Measurements from ENCODE around the gene GPA33. TPM values are rescaled to one million over a fixed set of nuclear protein-coding genes. Genes with fewer than 3 reads are reported as not detected.

Gene GPA33
- polyA plus RNA-seq, 1 of the 3 experiments (the other 2 are of a cell fraction) = not detected

- Histone ChIP-seq H2AFZ (ENCODE audit: low read depth) (no peak overlapping the region), H4K20me1 (ENCODE audit: insufficient read depth) (no peaks in the 10 kb centered on the region), H3F3A (replicated peaks; ENCODE audit: insufficient read depth) (no peaks in the 10 kb centered on the region), H3K4me1 (ENCODE audit: control insufficient read depth in 1 of 2, insufficient read depth in 2 of 2, low read depth in 1 of 2, low read length in 1 of 2) (no peaks in the 10 kb centered on the region), H3K27me3 (ENCODE audit: insufficient read depth) (no peaks in the 10 kb centered on the region), H3K9me2 (no peaks in the 10 kb centered on the region), H3K4me3 (ENCODE audit: low read depth in 2 of 2, low read length in 1 of 2) (no peak overlapping the region), H3K9me3 (no peaks in the 10 kb centered on the region), H3K4me2 (no peak overlapping the region), H3K9ac (no peak overlapping the region), H3K79me2 (ENCODE audit: insufficient read depth) (no peaks in the 10 kb centered on the region), H3K36me3 (replicated peaks in 1 of 2; ENCODE audit: control insufficient read depth in 1 of 2, insufficient read depth in 2 of 2, low read length in 1 of 2) (no peaks in the 10 kb centered on the region), H3K27ac (ENCODE audit: low read depth in 2 of 2, low read length in 1 of 2) (no peak overlapping the region)
- no peak for DNase-seq
- ChIA-PET POLR2A (no interaction called here), CTCF (interaction anchor here (1.3 kb wide), 1 partner anchor 13 kb away, joined by 4 read pairs; no protein-coding TSS in a partner anchor)
- WGBS (ENCODE audit: low lambda C conversion rate) = 9% methylated on average over 6 of the region's 6 CpGs
- no peak for TF ChIP-seq SIN3A (IDR thresholded peaks at IDR 0.05; ENCODE audit: borderline replicate concordance, low read depth, low read length)
- no peak for TF ChIP-seq MXI1 (IDR thresholded peaks at IDR 0.05; ENCODE audit: low read depth, low read length)
- TF ChIP-seq SMC3 (IDR thresholded peaks at IDR 0.05; ENCODE audit: low read depth, low read length) = no peak
- TF ChIP-seq JUND (IDR thresholded peaks at IDR 0.05) = no peak
- TF ChIP-seq TAF1 (IDR thresholded peaks at IDR 0.05; ENCODE audit: borderline replicate concordance, low read depth, low read length) = no peak
- TF ChIP-seq POLR2AphosphoS5 (IDR thresholded peaks at IDR 0.05; ENCODE audit: low read depth, low read length) = no peak
- no peak for TF ChIP-seq NRF1 (IDR thresholded peaks at IDR 0.05; ENCODE audit: low read depth, low read length)
- TF ChIP-seq GABPA (IDR thresholded peaks at IDR 0.05; ENCODE audit: low read depth) = no peak
- no peak for TF ChIP-seq ZBTB33 (IDR thresholded peaks at IDR 0.05; ENCODE audit: borderline replicate concordance, low read depth)
Measured at GRCh38 chr1:167016100-167016750, 74.0 kb downstream of the GPA33 start.

- 3% methylated on average over 8 of the region's 8 CpGs for WGBS (ENCODE audit: low lambda C conversion rate)
- no peaks in the 10 kb centered on the region for H3K4me1 ChIP-seq (ENCODE audit: control insufficient read depth in 1 of 2, insufficient read depth in 2 of 2, low read depth in 1 of 2, low read length in 1 of 2)
- no peaks in the 10 kb centered on the region for H3F3A ChIP-seq (replicated peaks; ENCODE audit: insufficient read depth)
- H4K20me1 ChIP-seq (ENCODE audit: insufficient read depth) = no peaks in the 10 kb centered on the region
- no peaks in the 10 kb centered on the region for H3K9me2 ChIP-seq
- H2AFZ ChIP-seq (ENCODE audit: low read depth) = no peak overlapping the region
- no peak overlapping the region for H3K9ac ChIP-seq
- H3K9me3 ChIP-seq = no peaks in the 10 kb centered on the region
- CTCF ChIA-PET = no interaction called here
- no peaks in the 10 kb centered on the region for H3K27me3 ChIP-seq (ENCODE audit: insufficient read depth)
- no peak for DNase-seq
- no peak overlapping the region for H3K27ac ChIP-seq (ENCODE audit: low read depth in 2 of 2, low read length in 1 of 2)
- no peaks in the 10 kb centered on the region for H3K36me3 ChIP-seq (replicated peaks in 1 of 2; ENCODE audit: control insufficient read depth in 1 of 2, insufficient read depth in 2 of 2, low read length in 1 of 2)
- H3K4me3 ChIP-seq (ENCODE audit: low read depth in 2 of 2, low read length in 1 of 2) = no peak overlapping the region
- H3K4me2 ChIP-seq = no peak overlapping the region
- H3K79me2 ChIP-seq (ENCODE audit: insufficient read depth) = no peaks in the 10 kb centered on the region
- POLR2A ChIA-PET = no interaction called here
- no peak for TF ChIP-seq GATA2 (CRISPR knock-in tag; IDR thresholded peaks at IDR 0.05)
- no peak for TF ChIP-seq NRF1 (IDR thresholded peaks at IDR 0.05; ENCODE audit: low read depth, low read length)
- no peak for TF ChIP-seq CHD2 (IDR thresholded peaks at IDR 0.05; ENCODE audit: low read length, partially characterized antibody)
- TF ChIP-seq ELF1 (IDR thresholded peaks at IDR 0.05) = no peak
- no peak for TF ChIP-seq NFIC (IDR thresholded peaks at IDR 0.05; ENCODE audit: borderline replicate concordance)
- no peak for TF ChIP-seq EZH2phosphoT487 (IDR thresholded peaks at IDR 0.05; ENCODE audit: borderline replicate concordance, low read depth)
Measured at GRCh38 chr1:167013108-167013929, 76.9 kb downstream of the GPA33 start.

All from SK-N-SH (cell line).